GM12801 (cell line): Measurements from ENCODE around the gene TMEM95.

ENCODE experiments used
- TF ChIP-seq, protein P1 (sequence below): IDR thresholded peaks from one replicate; pipeline ENCODE4 v1.5.1; 2011; ENCODE audit warnings: control low read depth; ENCODE audit not compliant: insufficient read length; ENCODE audit errors: extremely low read depth

Gene TMEM95

GRCh38 chr17:7347630-7348477, 7.1 kb upstream of the TMEM95 start:
- TF ChIP-seq, protein P1, sequence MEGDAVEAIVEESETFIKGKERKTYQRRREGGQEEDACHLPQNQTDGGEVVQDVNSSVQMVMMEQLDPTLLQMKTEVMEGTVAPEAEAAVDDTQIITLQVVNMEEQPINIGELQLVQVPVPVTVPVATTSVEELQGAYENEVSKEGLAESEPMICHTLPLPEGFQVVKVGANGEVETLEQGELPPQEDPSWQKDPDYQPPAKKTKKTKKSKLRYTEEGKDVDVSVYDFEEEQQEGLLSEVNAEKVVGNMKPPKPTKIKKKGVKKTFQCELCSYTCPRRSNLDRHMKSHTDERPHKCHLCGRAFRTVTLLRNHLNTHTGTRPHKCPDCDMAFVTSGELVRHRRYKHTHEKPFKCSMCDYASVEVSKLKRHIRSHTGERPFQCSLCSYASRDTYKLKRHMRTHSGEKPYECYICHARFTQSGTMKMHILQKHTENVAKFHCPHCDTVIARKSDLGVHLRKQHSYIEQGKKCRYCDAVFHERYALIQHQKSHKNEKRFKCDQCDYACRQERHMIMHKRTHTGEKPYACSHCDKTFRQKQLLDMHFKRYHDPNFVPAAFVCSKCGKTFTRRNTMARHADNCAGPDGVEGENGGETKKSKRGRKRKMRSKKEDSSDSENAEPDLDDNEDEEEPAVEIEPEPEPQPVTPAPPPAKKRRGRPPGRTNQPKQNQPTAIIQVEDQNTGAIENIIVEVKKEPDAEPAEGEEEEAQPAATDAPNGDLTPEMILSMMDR, result no peak

GRCh38 chr17:7348478-7349242, 6.3 kb upstream of the TMEM95 start:
- TF ChIP-seq, protein P1, result no peak

DNA sequence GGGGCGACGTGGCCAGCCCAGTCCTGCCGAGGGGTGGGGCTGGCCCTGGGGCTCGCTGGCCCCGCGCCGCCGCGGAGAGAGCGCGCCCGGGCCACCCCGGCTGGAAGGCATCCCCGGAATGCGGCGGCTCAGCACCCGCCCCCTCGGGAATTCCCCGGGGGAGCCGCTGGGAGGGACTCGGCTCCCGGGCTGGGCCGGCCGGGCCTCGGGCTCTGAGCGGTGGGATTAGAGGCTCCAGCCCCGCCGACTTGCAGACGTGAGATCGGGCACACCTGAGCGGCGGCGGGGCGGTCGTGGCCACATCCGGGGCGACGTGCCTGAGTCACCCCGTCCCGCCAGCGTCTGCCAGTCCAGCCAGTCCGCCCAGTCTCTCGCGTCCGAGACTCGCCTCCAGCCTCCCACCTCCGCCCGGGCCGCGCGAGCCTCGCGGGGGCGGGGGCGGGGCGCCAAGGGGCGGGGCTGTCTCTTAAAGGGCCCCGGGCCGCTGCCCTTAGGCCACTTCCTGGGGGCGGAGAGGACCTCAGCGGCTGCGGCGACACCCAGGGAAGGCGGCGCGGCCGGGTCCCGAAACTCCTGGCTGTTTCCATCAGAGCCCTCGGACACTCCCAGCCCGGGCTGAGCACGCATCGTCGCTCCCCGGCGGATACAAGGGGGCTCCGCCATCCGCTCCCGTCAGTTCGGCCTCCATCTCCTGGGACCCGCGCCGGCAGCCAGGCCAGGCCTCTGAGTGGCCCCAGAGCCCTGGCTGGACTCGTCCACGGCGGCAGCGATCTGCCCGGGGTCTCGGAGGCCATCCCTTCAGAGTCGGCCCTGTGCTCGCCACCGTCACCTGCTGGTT, 3.1 kb upstream of the TMEM95 start, which contains the start of gene KCTD11:
KCTD11 (plus strand) TSS at position 498 of the 838 bp plus-strand sequence.
- TF ChIP-seq, protein P1, result no peak

DNA sequence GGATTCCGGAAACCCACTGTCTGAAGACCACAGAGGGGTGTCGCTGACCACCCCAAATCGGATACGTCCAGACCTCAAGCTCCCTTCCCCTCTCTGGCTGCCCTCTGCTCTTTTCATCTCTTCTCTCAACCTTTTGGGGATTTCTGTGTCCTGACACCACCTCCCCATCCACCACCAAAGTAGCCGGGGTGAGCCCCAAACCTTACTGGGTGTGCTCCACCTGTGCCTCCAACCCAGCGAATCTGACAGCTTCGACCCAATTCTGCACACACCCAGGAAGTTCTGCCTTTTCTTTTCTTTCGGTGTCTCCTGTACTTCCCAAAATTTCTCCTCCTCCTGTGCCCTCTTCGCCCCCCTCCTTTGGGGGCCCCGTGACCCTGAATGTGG, 2.5 kb upstream of the TMEM95 start:
- TF ChIP-seq, protein P1, result no peak

DNA sequence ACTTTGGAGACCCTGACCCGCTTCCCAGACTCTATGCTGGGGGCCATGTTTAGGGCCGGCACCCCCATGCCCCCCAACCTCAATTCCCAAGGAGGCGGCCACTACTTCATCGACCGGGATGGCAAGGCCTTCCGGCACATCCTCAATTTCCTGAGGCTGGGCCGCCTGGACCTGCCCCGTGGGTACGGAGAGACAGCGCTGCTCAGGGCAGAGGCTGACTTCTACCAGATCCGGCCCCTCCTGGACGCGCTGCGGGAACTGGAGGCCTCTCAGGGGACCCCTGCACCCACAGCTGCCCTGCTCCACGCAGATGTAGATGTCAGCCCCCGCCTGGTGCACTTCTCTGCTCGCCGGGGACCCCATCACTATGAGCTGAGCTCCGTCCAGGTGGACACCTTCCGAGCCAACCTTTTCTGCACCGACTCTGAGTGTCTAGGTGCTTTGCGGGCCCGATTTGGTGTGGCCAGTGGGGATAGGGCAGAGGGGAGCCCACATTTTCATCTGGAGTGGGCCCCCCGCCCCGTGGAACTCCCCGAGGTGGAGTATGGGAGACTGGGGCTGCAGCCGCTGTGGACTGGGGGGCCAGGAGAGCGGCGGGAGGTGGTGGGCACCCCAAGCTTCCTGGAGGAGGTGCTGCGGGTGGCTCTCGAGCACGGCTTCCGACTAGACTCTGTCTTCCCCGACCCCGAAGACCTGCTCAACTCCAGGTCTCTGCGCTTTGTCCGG, 1.9 kb upstream of the TMEM95 start:
- TF ChIP-seq, protein P1, result no peak

DNA sequence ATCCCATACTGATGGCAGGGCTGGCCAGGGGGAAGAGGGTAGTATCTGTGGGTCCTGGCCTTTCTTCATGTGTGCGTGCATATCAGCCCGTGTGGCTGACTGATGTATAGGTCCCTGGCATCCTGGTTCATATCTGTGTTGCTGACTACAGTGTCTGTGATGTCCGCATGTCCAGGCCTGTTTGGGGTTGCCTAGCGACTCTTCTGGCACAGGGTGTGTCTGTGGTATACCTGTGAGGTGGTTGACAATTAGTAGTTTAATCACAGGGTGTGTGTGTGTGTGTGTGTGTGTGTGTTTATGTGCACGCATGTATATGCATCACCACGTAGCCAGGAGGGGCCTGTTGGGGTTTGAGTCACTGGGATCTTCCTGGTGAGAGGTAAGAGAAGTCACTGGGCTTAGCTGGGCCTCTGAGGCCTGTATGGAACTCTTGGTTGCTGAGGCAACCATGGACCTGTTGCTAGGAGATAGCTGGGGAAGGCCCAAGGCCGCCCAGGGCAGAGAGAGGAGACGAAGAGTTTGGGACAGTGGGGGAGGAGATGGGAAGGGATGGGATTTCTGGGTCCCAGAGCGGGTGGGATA, 603 bp upstream of the TMEM95 start:
- TF ChIP-seq, protein P1, result no peak
